Brain microvascular endothelial cell (primary cell): ENCODE results near the gene ZNHIT3.

Source experiments
- DNase-seq: peaks from one replicate; pipeline ENCODE4 v3.0.0-alpha.2; 2020
- H3K27ac ChIP-seq: fragments of 250-450 bp; sonication (Bioruptor Pico); 2 replicates; pipeline ENCODE4 v1.5.1; 2020; ENCODE audit warnings: mild to moderate bottlenecking, moderate library complexity
- H3K27me3 ChIP-seq: fragments of 250-450 bp; sonication (Bioruptor Pico); replicated peaks from 2 replicates; pipeline ENCODE4 v1.5.1; 2020; ENCODE audit warnings: mild to moderate bottlenecking
- H3K36me3 ChIP-seq: fragments of 250-450 bp; sonication (Bioruptor Pico); replicated peaks from 2 replicates; pipeline ENCODE4 v1.5.1; 2020; ENCODE audit warnings: mild to moderate bottlenecking
- H3K4me3 ChIP-seq: 2 replicates; pipeline ENCODE4 v1.5.1; 2011; ENCODE audit warnings: low read depth, mild to moderate bottlenecking, control low read depth, low read length, moderate library complexity
- in situ Hi-C: cut with HindIII; loops from 2 replicates; pipeline ENCODE4 v1.10.0; 2017; ENCODE audit warnings: low sequenced_read_pairs, low pct_ligation_motif_present
- TF ChIP-seq, protein P1 (sequence below): IDR thresholded peaks from 2 replicates; pipeline ENCODE4 v1.5.1; 2011; ENCODE audit warnings: low read depth, mild to moderate bottlenecking, moderate library complexity, low read length, control low read depth, inconsistent platforms; ENCODE audit errors: missing control alignments

Gene ZNHIT3

DNA sequence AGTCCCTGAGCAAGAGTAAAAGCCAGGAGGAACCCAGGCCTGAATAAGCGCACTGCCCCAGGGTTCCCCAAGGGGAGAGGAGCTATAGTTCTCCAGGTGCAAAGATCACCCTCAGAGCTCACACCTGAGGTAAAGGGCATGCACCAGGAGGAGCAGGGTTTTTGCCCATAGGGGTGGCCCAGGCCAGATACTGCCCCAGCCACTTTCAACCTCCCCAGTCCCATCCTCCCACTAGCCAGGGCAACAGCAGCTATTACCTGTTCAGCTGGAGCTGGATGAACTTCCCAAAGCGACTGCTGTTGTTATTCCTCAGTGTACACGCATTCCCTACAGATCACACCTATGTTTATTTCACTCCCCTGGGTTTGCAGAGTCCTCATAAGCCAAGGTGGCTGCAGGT lies 28.4 kb downstream of the ZNHIT3 start:
- TF ChIP-seq, protein P1, sequence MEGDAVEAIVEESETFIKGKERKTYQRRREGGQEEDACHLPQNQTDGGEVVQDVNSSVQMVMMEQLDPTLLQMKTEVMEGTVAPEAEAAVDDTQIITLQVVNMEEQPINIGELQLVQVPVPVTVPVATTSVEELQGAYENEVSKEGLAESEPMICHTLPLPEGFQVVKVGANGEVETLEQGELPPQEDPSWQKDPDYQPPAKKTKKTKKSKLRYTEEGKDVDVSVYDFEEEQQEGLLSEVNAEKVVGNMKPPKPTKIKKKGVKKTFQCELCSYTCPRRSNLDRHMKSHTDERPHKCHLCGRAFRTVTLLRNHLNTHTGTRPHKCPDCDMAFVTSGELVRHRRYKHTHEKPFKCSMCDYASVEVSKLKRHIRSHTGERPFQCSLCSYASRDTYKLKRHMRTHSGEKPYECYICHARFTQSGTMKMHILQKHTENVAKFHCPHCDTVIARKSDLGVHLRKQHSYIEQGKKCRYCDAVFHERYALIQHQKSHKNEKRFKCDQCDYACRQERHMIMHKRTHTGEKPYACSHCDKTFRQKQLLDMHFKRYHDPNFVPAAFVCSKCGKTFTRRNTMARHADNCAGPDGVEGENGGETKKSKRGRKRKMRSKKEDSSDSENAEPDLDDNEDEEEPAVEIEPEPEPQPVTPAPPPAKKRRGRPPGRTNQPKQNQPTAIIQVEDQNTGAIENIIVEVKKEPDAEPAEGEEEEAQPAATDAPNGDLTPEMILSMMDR: no peak
- Histone ChIP-seq H3K27ac (no peak overlapping the region), H3K27me3 (no peaks in the 10 kb centered on the region), H3K36me3 (peaks cover 23% of the 10 kb centered on the region), H3K4me3 (no peak overlapping the region)
- no peak for DNase-seq
- in situ Hi-C loops: no loop called here

DNA sequence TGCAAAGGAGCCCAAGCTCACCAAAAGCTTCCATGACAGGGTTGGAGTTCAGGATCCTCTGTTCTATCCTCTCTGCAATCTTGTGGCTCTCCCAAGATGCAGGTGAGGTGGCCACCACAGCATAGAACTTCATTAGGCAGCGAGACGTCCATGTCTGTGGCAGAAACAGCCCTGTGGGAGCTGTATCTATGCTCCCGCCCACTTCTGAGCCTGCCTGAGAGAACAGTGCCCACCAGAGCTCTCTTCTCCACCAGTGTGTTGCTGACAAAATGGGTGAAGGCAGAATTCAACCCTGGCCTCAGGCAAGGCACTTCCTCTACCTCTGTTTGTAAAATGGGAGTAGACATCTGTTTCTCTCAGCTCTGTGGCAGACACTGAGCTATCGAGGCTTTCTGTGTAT lies 29.4 kb downstream of the ZNHIT3 start:
- in situ Hi-C loops: no loop called here
- Histone ChIP-seq H3K4me3 (no peak overlapping the region), H3K27me3 (no peaks in the 10 kb centered on the region), H3K36me3 (peaks cover 23% of the 10 kb centered on the region), H3K27ac (no peak overlapping the region)
- DNase-seq: no peak
- TF ChIP-seq, protein P1: no peak

DNA sequence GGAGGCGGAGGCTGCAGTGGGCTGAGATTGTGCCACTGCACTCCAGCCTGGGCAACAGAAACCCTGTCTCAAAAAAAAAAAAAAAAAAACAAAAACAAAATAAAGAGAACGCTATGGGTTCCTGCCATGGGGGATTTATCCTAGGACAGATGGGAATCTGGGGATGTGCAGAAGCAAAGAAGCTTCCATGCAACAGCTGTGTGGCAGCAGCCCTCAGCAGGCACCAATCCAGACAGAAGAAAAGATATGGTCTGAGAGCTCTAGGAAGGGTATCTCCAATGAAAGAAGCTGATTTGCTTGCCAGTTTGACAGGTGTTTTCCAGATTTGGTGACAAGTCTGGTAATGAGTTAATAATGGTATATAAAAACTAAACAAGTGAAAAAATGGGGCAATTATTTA lies 36.6 kb downstream of the ZNHIT3 start:
- in situ Hi-C loops: no loop called here
- Histone ChIP-seq H3K4me3 (no peak overlapping the region), H3K27me3 (no peaks in the 10 kb centered on the region), H3K36me3 (peaks cover 34% of the 10 kb centered on the region), H3K27ac (no peak overlapping the region)
- DNase-seq: no peak
- TF ChIP-seq, protein P1: no peak

DNA sequence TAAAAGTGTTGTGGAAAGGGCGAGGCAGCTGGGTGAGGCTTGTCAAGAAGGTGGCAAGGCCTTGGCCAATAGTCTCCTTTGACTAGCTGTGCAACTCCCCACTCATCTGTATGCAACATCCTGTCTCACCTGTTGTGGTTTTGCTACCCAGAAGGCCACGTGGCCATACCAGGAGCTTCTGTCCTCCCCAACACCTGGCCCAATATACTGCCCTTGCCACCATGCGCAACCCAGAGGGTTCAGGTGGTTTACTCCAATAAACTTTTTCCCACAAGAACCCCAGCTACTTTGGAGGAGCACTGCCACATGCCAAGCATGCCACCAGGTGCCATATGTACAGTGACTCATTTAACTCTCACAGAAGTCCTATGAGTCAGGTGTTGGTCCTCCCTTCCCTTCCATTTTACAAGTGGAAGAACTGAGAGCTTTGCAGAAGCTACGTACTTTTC lies 38.0 kb downstream of the ZNHIT3 start:
- no peak for DNase-seq
- in situ Hi-C loops: no loop called here
- Histone ChIP-seq H3K4me3 (no peak overlapping the region), H3K27ac (no peak overlapping the region), H3K36me3 (peaks cover 34% of the 10 kb centered on the region), H3K27me3 (no peaks in the 10 kb centered on the region)
- TF ChIP-seq, protein P1: no peak

DNA sequence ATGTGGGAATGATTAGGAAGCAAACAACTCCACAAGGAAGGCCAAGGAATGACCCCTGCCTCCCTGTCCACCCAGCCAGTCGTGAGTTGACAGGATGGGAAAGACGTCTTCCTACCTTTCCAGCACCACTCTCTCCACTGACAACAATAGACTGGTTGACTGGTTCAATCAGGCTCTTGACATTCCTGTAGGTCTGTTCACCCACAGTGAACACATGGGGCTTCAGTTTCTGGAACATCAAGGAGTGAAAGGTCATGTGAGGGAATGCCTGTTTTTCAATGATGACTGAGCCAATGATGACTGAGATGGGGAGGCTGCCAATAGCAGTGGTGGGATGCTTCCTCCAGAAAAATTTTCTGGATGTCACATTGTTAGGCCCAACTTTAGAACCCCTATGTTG lies 38.6 kb downstream of the ZNHIT3 start:
- no peak overlapping the region for H3K4me3 ChIP-seq
- in situ Hi-C loops: no loop called here
- no peak overlapping the region for H3K27ac ChIP-seq
- no peak for DNase-seq
- H3K27me3 ChIP-seq: no peaks in the 10 kb centered on the region
- TF ChIP-seq, protein P1: no peak
- H3K36me3 ChIP-seq: peaks cover 34% of the 10 kb centered on the region

DNA sequence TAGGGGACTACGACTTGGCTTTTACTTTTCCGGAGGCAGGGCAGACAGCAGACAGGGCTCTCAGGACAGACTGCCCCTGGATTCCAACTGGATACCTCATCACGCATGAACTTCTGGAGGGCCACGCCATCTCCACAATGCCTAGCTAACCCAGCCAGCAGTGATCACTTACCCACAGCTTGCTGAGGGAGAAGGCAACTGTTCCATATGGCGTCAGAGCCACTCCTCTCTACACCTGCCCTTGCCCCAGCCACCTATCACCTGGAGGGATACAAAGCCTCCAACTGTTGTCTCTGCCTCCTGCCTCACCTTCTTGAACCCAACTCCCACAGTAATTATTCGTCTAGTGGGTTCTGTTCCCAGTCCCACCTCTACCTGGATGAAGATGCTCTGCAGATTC lies 39.4 kb downstream of the ZNHIT3 start:
- no peak for DNase-seq
- Histone ChIP-seq H3K27ac (no peak overlapping the region), H3K4me3 (no peak overlapping the region), H3K27me3 (no peaks in the 10 kb centered on the region), H3K36me3 (peaks cover 34% of the 10 kb centered on the region)
- in situ Hi-C loops: no loop called here
- TF ChIP-seq, protein P1: no peak
